NCI-H345 treated with DMSO at 0.1 percent for 48 hours (cell line): Measurements from ENCODE around the gene SLC2A4.

ENCODE experiments used
- DNase-seq: peaks from one replicate; lab custom pipeline; 2025; ENCODE audit not compliant: unreplicated experiment; lab: John Stamatoyannopoulos, UW

SLC2A4 gene

GRCh38 chr17:7263801-7264078 is 17.8 kb upstream of the SLC2A4 start:
- no peak for DNase-seq

- no peak for DNase-seq
Observed at GRCh38 chr17:7266784-7267183, 14.7 kb upstream of the SLC2A4 start.

GRCh38 chr17:7279448-7279847 is 2.1 kb upstream of the SLC2A4 start:
- no peak for DNase-seq

GRCh38 chr17:7280519-7281073 is 922 bp upstream of the SLC2A4 start:
- peak; percentile 45 for DNase-seq

- no peak for DNase-seq
Observed at GRCh38 chr17:7281953-7282751, 634 bp downstream of the SLC2A4 start.

- DNase-seq: no peak
Observed at GRCh38 chr17:7282752-7283321, 1.3 kb downstream of the SLC2A4 start.

- DNase-seq: no peak
Observed at GRCh38 chr17:7283471-7284216, 2.1 kb downstream of the SLC2A4 start.

GRCh38 chr17:7284911-7285310 is 3.4 kb downstream of the SLC2A4 start:
- no peak for DNase-seq

- DNase-seq: no peak
Observed at GRCh38 chr17:7285679-7286078, 4.2 kb downstream of the SLC2A4 start.

GRCh38 chr17:7289256-7290032 is 7.9 kb downstream of the SLC2A4 start:
- no peak for DNase-seq

- DNase-seq: no peak
Observed at GRCh38 chr17:7290166-7290565, 8.6 kb downstream of the SLC2A4 start.

- DNase-seq: no peak
Observed at GRCh38 chr17:7290685-7291084, 9.2 kb downstream of the SLC2A4 start.

- no peak for DNase-seq
Observed at GRCh38 chr17:7292194-7292593, 10.7 kb downstream of the SLC2A4 start.

- no peak for DNase-seq
Observed at GRCh38 chr17:7292729-7293128, 11.2 kb downstream of the SLC2A4 start.

GRCh38 chr17:7293159-7293558 is 11.6 kb downstream of the SLC2A4 start:
- DNase-seq: no peak

GRCh38 chr17:7293816-7294613 is 12.5 kb downstream of the SLC2A4 start:
- no peak for DNase-seq

- DNase-seq: peak; percentile 61
Observed at GRCh38 chr17:7294614-7295153, 13.2 kb downstream of the SLC2A4 start, which contains the start of gene YBX2. Gene YBX2, minus strand, starts transcription at chr17:7294639. Its CDS starts 139 bp downstream, at chr17:7294500.

- DNase-seq: no peak
Observed at GRCh38 chr17:7295230-7296180, 14.0 kb downstream of the SLC2A4 start.
